BJ (cell line): ENCODE measurements around the gene HLF. TPM values are rescaled to one million over a fixed set of nuclear protein-coding genes. Genes with fewer than 3 reads are reported as not detected.

Source experiments
- CTCF ChIA-PET: fragments of 350-600 bp; formaldehyde crosslinking; extraction: SDS; loops from one replicate; lab custom pipeline; 2021; ENCODE audit warnings: antibody characterized with exemption, inconsistent platforms; lab: Yijun Ruan, JAX
- POLR2A ChIA-PET: fragments of 300-600 bp; sonication (Branson Sonifier 250); formaldehyde crosslinking; extraction: SDS; loops from one replicate; lab custom pipeline; 2021; ENCODE audit warnings: antibody characterized with exemption; lab: Charles Lee
- DNase-seq: peaks from one replicate; pipeline ENCODE4 v3.0.0-alpha.2; 2011; ENCODE audit warnings: low read depth
- H3K27me3 ChIP-seq: 2 replicates; pipeline ENCODE4 v1.6.0; 2011; ENCODE audit warnings: low read length; ENCODE audit not compliant: control insufficient read depth, insufficient read depth
- H3K36me3 ChIP-seq: 2 replicates; pipeline ENCODE4 v1.5.1; 2011; ENCODE audit warnings: low read length; ENCODE audit not compliant: control insufficient read depth, insufficient read depth
- H3K4me3 ChIP-seq: 2 replicates; pipeline ENCODE4 v1.5.1; 2011; ENCODE audit warnings: low read depth, mild to moderate bottlenecking, control low read depth, low read length
- polyA plus RNA-seq: library from polyadenylated mRNA; depleted of rRNA; stranded (reverse); fragments of >200 nt; gene quantifications from 2 replicates; pipeline ENCODE4 v1.2.3, GENCODE V29; 2011
- TF ChIP-seq, protein P1 (sequence below): IDR thresholded peaks from 2 replicates; pipeline ENCODE4 v1.5.1; 2011; ENCODE audit warnings: low read depth, mild to moderate bottlenecking, control low read depth, inconsistent platforms, low read length, moderate library complexity; ENCODE audit not compliant: insufficient read depth

HLF gene
- polyA plus RNA-seq, 1 experiment: not detected

DNA sequence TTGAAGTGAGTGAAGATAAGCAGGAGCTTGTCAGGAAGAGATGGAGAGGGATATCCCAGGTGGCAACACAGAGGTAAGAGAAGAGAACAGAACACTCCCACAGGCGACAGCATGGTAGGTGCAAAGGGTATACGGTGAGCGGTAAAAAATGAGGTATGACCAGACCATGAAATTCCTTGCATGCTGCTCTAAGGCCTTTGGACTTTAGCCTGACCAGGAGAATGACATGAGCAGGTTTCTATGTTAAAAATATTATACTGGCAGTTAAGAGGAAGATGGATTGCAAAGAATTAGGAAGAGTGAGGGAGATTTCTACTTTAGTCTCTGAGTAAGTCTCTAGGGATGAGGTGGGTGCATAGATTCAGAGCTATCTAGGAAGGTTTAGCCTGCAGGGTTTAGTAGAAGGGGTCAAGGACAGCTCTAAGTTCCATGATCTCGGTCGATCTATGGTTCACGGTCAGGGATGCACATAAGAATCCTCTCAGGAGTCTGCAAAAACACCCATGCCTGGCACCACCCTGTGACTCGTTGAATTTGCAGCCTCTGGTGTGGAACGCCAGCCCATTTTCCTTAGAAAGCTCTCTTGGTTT, 65.7 kb downstream of the HLF start:
- TF ChIP-seq, protein P1, sequence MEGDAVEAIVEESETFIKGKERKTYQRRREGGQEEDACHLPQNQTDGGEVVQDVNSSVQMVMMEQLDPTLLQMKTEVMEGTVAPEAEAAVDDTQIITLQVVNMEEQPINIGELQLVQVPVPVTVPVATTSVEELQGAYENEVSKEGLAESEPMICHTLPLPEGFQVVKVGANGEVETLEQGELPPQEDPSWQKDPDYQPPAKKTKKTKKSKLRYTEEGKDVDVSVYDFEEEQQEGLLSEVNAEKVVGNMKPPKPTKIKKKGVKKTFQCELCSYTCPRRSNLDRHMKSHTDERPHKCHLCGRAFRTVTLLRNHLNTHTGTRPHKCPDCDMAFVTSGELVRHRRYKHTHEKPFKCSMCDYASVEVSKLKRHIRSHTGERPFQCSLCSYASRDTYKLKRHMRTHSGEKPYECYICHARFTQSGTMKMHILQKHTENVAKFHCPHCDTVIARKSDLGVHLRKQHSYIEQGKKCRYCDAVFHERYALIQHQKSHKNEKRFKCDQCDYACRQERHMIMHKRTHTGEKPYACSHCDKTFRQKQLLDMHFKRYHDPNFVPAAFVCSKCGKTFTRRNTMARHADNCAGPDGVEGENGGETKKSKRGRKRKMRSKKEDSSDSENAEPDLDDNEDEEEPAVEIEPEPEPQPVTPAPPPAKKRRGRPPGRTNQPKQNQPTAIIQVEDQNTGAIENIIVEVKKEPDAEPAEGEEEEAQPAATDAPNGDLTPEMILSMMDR: no peak
- no peaks in the 10 kb centered on the region for H3K27me3 ChIP-seq
- CTCF ChIA-PET: interaction anchor here (0.5 to 2.9 kb wide), 5 partner anchors 9 to 26 kb away, joined by 3 to 14 read pairs (median 5); no protein-coding TSS in a partner anchor
- POLR2A ChIA-PET: no interaction called here
- no peaks in the 10 kb centered on the region for H3K36me3 ChIP-seq
- no peak for DNase-seq
- H3K4me3 ChIP-seq: no peak overlapping the region

DNA sequence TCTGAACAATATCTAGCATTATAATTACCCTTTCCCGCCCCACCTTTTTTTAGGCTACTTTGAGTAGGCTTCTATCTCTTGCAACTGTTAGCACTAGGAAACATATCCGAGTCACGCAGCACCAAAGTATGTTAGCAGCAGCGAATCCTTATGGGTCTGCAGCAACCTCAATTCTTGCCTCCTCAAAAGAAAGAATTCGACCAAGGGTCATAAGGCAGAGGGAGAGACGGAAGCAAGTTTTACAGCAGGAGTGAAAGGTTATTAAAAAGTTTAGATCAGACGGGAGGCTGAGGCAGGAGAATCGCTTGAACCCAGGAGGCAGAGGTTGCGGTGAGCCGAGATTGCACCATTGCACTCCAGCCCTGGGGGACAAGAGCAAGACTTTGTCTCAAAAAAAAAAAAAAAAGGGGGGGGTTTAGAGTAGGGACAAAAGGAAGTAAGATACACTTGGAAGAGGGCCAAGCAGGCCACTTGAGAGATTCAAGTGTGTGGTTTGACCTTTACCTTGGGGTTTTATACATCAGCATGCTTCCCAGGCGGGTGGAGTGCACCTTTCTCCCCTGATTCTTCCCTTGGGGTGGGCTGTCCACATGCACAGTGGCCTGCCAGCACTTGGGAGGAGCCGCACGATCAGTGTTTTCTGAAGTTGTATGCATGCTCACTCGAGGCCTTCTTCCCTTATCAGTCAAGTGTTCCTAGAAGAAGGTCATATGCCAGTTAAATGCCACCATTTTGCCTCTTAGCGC, 67.7 kb downstream of the HLF start:
- ChIA-PET POLR2A (no interaction called here), CTCF (no interaction called here)
- TF ChIP-seq, protein P1: no peak
- no peak for DNase-seq
- Histone ChIP-seq H3K36me3 (no peaks in the 10 kb centered on the region), H3K4me3 (no peak overlapping the region), H3K27me3 (no peaks in the 10 kb centered on the region)

DNA sequence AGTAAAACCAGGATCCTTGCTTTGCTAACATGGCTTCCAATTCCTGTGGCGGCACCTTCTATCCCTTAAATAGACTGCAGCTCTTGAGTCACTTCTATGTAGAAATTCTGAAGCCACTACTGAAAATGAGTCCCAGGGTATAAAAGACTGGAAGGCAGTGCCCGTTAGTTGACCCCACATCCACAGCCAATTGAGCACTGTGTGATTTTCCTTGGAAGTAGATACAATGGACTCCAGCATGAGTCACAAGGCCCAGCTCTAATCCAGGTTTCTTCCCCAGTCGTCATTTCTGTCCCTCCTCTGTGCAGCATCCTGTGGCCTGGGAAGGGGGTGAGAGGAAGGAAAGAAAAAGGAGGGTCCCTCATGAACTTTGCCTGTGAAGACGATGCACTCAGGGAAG, 69.5 kb downstream of the HLF start:
- Histone ChIP-seq H3K27me3 (0 out of 2 replicates have a peak, but pooled peaks cover 3% of the 10 kb centered on the region), H3K4me3 (no peak overlapping the region), H3K36me3 (no peaks in the 10 kb centered on the region)
- TF ChIP-seq, protein P1: no peak
- ChIA-PET CTCF (interaction anchor here (1.0 to 1.7 kb wide), 4 partner anchors 14 to 341 kb away, joined by 3 to 6 read pairs (median 4); no protein-coding TSS in a partner anchor), POLR2A (no interaction called here)
- no peak for DNase-seq

DNA sequence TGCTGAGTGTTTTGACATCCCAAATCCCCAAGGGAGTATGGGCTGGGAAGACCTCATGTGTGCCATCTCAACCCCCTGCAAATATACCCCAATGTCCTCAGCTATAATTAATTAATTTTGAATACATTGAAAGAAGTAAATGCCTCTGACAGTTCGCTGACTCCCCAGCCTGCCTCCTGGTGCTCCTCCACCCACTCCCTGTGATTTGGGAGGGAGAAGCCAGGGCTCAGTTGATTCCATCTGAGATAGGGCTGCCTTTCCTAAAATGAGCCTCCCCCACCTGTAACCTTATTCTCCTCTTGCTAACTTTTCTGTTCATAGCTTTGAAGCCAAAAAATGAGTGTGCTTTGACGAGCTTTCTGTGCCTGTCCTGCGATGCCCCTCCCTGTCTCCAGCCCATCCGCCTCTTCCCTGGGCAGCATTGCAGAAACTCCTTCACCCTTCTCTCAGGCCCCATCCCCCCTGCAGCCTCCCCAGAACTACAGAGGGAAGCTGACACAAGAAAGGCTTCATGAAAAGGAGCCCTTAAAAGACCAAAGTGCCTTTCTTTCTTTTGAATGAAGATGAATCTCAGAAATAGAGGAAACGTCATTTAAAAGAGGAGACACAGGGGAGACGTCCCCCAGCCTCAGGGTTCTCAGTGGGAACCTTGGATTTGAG, 70.3 kb downstream of the HLF start:
- TF ChIP-seq, protein P1: no peak
- ChIA-PET POLR2A (no interaction called here), CTCF (interaction anchor here (1.0 to 1.7 kb wide), 5 partner anchors 13 to 341 kb away, joined by 3 to 6 read pairs (median 4); no protein-coding TSS in a partner anchor)
- H3K36me3 ChIP-seq: no peaks in the 10 kb centered on the region
- H3K4me3 ChIP-seq: no peak overlapping the region
- DNase-seq: no peak
- 0 out of 2 replicates have a peak, but pooled peaks cover 3% of the 10 kb centered on the region for H3K27me3 ChIP-seq

DNA sequence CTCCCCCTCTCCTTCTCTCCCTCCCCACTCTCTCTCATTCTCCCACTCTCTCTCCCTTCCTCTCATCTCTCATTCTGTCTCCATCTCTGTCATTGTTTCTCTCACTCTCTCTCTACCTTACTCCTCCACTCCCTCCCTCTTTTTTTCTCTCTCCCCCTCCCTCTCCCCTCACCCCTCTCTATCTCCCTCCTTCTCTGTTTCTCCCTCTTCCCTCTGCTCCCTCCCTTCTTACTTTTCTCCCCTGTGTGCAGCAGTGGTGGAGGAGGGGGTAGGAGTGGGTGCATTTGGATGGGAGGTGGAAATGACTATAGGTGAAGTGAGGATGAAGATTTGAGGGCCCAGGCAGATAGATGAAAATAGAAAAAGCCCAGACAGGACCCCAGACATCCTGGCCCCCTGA, 70.9 kb downstream of the HLF start:
- Histone ChIP-seq H3K36me3 (no peaks in the 10 kb centered on the region), H3K27me3 (0 out of 2 replicates have a peak, but pooled peaks cover 3% of the 10 kb centered on the region), H3K4me3 (no peak overlapping the region)
- TF ChIP-seq, protein P1: no peak
- DNase-seq: no peak
- ChIA-PET CTCF (interaction anchor here (0.5 to 1.7 kb wide), 4 partner anchors 13 to 342 kb away, joined by 3 to 6 read pairs (median 4); no protein-coding TSS in a partner anchor), POLR2A (no interaction called here)
